ENCODE measurements around the gene GCN1. TPM values are rescaled to one million over a fixed set of nuclear protein-coding genes. Genes with fewer than 3 reads are reported as not detected.

GCN1 gene
- total RNA-seq, 1 donor from 2014 or later, result 62.6 TPM

DNA sequence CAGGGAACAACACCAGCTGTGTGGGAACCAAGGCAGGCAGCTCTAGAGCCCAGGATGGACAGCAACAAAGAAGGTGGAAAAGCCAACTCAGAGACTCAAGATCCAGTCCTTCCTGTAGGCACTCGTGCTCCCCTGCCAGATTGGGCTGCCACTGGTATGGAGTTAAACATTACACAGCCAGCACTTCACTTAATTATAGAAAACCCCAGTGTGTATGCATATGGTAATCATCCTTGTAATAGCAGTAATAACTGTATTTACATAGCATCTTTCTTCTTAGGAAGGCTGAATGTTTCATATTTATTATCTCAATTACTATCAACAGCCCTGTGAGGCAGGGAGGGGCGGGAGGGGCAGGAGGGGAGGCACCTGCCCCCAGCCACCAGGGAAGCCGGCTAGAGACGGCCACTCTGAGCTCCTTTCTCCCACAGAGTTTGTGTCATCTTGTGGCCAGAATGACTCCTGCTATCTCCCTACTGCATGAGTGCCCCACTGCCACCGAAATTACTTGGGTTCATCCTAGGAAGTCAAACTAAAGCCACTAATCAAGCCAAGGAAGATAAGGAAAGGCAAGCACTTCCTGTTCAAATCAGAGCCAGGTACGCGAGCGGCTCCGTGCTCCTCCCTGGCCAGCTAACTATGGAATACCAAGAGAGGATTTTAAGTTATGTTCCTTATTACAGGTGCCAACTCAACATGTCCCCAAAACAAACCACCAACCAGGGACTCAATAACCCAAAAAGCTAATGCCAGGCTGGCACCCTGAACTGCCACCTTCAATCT lies 62.3 kb downstream of the GCN1 start:
- intact Hi-C loops (cut with DNase I), result no loop called here
- Histone ChIP-seq H3K27ac (no peak overlapping the region), H3K4me3 (no peak overlapping the region), H3K4me1 (no peaks in the 10 kb centered on the region), H3K36me3 (peaks cover 9 to 99% of the 10 kb centered on the region in 2 donors), H3K27me3 (no peaks in the 10 kb centered on the region), H3K9me3 (no peaks in the 10 kb centered on the region)
- TF ChIP-seq POLR2AphosphoS5 (IDR thresholded peaks at IDR 0.05; ENCODE audit: insufficient read depth in 1 of 2, low read depth in 1 of 2) (no peak), POLR2A (IDR thresholded peaks at IDR 0.05) (no peak), CTCF (IDR thresholded peaks at IDR 0.05) (no peak)
- no peak for DNase-seq (ENCODE audit: extremely low spot score in 2 of 2)

DNA sequence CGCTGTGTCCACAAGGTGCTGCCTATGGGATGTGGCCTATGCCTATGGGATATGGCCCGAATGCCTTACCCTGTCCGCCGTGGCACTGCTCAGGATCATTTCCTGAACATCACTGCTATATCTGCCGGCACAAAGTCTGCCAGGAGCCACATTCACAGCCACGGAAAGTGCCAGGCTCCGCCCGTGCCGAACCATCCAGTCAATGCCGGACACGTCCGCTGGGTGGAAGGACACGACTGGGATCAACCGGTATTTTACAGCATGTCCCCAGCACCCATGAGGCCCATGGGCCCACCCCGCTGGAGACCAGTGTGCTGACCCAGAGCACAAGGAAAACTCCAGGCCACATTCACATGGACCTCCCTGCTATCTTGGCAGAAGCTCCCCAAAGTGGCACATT lies 63.4 kb downstream of the GCN1 start:
- no peak for DNase-seq (ENCODE audit: extremely low spot score in 2 of 2)
- H3K36me3 ChIP-seq, result peaks cover 9 to 89% of the 10 kb centered on the region in 2 donors
- intact Hi-C loops (cut with DNase I), result no loop called here
- H3K9me3 ChIP-seq, result no peaks in the 10 kb centered on the region
- TF ChIP-seq POLR2AphosphoS5 (IDR thresholded peaks at IDR 0.05; ENCODE audit: insufficient read depth in 1 of 2, low read depth in 1 of 2), result no peak
- no peak for TF ChIP-seq CTCF (IDR thresholded peaks at IDR 0.05)
- TF ChIP-seq POLR2A (IDR thresholded peaks at IDR 0.05), result no peak
- H3K27ac ChIP-seq, result no peak overlapping the region
- no peak overlapping the region for H3K4me3 ChIP-seq
- no peaks in the 10 kb centered on the region for H3K27me3 ChIP-seq
- peaks cover 4% of the 10 kb centered on the region for H3K4me1 ChIP-seq

GRCh38 chr12:120130011-120130410 lies 64.5 kb downstream of the GCN1 start:
- Histone ChIP-seq H3K4me3 (no peak overlapping the region), H3K27me3 (no peaks in the 10 kb centered on the region), H3K36me3 (peaks cover 0 to 79% of the 10 kb centered on the region in 2 donors), H3K27ac (no peak overlapping the region), H3K9me3 (no peaks in the 10 kb centered on the region), H3K4me1 (peaks cover 4% of the 10 kb centered on the region)
- intact Hi-C loops (cut with DNase I), result no loop called here
- no peak for TF ChIP-seq POLR2A (IDR thresholded peaks at IDR 0.05)
- no peak for TF ChIP-seq CTCF (IDR thresholded peaks at IDR 0.05)
- TF ChIP-seq POLR2AphosphoS5 (IDR thresholded peaks at IDR 0.05; ENCODE audit: insufficient read depth in 1 of 2, low read depth in 1 of 2), result no peak
- DNase-seq (ENCODE audit: extremely low spot score in 2 of 2), result no peak

DNA sequence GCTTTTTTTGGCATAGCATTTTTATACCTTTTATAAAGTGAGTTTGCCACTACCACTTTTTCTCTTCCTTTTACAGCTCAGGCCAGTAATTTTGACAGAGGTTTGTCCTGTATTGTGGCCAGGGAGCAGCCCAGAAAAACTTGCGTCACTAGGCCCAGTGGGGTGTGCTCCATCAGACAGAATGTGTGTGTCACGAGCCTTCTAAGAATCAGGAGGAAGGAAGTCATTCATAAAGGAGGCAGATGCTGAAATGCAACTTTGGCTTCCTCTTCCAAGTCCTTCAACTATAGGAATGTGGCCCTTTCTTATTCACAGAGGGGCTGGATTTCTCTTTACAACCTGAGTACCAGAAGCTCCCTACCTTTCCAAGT lies 67.9 kb downstream of the GCN1 start:
- Histone ChIP-seq H3K27ac (no peak overlapping the region), H3K36me3 (peaks cover 0 to 45% of the 10 kb centered on the region in 2 donors), H3K9me3 (no peaks in the 10 kb centered on the region), H3K4me1 (peaks cover 4% of the 10 kb centered on the region), H3K4me3 (no peak overlapping the region), H3K27me3 (no peaks in the 10 kb centered on the region)
- intact Hi-C loops (cut with DNase I), result no loop called here
- no peak for DNase-seq (ENCODE audit: extremely low spot score in 2 of 2)
- TF ChIP-seq CTCF (IDR thresholded peaks at IDR 0.05) (no peak), POLR2A (IDR thresholded peaks at IDR 0.05) (no peak), POLR2AphosphoS5 (IDR thresholded peaks at IDR 0.05; ENCODE audit: insufficient read depth in 1 of 2, low read depth in 1 of 2) (no peak)
